Sigmoid colon (tissue), 4 donors: ENCODE results near the gene FAM98C.

ENCODE experiments used
- CTCF ChIP-seq, 4 experiments: fragments of 450-650 bp in 3 of 4; fragments of 200-600 bp in 1 of 4; IDR thresholded peaks; one replicate each; pipeline ENCODE4 v1.5.1; 2016 to 2019; ENCODE audit warnings: antibody characterized with exemption in 4 of 4, mild to moderate bottlenecking in 3 of 4, moderate library complexity in 2 of 4
- POLR2AphosphoS5 ChIP-seq, 4 donors: sonication (generic); formaldehyde crosslinking; IDR thresholded peaks; one replicate each; pipeline ENCODE4 v1.6.1; 2017; ENCODE audit warnings: antibody characterized with exemption in 4 of 4

- TF ChIP-seq CTCF (IDR thresholded peaks at IDR 0.05) (no peak), POLR2AphosphoS5 (IDR thresholded peaks at IDR 0.05) (no peak)
Observed at GRCh38 chr19:38389957-38390924, 12.7 kb upstream of the FAM98C start.
